Posterior vena cava (tissue), 2 donors: ENCODE measurements around the gene FOXQ1. TPM values are rescaled to one million over a fixed set of nuclear protein-coding genes. Genes with fewer than 3 reads are reported as not detected.

Experiments used
- DNase-seq: peaks from one replicate; pipeline ENCODE4 v3.0.0-alpha.2; 2020; ENCODE audit warnings: low spot score
- intact Hi-C, 2 donors: fragments of 100-400 bp; cut with DNase I; formaldehyde crosslinking; loops; one replicate each; pipeline versions ENCODE4 v1.14.1 to v1.14.2; 2022 to 2023
- total RNA-seq, 2 donors: library from RNA; stranded (reverse); fragmentation: NEBNext Ultra II Directional; extraction: Animal tissue kit (Norgen Biotek cat#: 25700); gene quantifications; one replicate each; pipeline ENCODE4 v1.2.1, GENCODE V29; 2021
- donor health status: DM: yes; HTN: yes; CAD: no.
- donor health status: DM: yes; HTN: yes; CAD: no.

The FOXQ1 gene
- total RNA-seq, 2 donors from 2014 or later: not detected

DNA sequence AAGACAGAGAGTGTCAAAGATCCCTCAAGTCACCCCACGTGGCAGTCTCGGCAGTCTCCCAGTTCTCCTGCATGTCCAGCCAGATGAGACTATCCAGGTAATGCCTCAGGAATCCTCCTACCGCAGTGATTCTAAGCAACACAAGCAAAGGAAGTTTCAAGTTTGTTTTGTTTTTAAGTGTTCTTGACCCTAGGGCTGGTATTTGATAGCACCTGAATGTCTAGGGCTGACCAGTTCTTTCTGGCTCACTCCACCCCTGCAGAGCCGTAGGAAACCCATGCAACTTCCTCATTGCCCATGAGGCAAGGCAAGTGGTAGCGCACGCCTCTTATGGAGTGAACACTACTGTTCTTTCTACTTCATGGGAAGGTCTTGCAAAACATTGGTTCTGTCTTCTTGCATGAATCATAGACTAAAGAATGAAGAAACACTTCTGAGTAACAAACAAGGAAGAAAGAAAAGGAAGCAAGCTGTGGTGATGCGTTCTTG, 24.8 kb upstream of the FOXQ1 start:
- DNase-seq: no peak

DNA sequence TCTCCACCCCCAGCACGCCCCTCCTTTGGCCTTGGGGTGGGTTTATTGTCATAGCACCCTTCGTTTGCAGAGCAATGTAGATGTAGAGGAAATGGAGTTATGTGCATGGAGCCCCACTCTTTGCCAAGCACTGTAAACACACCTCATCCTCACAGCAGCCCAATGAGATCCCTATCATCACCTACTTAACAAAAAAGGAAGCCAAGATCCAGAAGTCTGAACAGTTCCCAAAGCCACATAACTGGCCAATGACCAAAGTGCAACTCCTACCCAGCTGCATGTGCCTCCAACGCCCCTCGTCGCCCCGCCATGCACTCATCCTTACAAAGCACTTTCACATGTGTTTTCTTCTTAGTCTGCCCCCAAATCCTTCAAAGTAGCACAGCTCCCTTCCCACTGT, 21.8 kb upstream of the FOXQ1 start:
- DNase-seq: no peak
- intact Hi-C loops: no loop called here

More for the DNA sequence above, 24.8 kb upstream of the FOXQ1 start:
- intact Hi-C loops: no loop called here

DNA sequence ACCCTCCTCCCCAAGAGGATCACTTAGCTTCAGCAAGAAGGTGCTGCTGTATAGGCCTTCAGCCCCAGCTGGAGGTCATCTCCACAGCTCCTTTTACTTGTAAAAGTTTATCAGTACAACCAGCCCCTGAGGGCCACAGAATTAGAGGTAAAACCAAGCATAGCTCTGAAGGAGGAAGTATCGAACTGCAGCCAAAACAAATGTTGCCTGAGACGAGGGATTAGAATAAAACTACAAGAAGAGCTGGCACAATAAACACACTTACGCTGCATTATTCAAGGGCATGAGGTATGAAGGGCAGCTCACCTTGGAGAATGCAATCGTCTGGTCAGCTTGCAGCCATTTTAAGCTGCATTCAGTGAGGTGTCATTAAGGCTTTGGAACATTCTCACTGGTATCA, 21.1 kb upstream of the FOXQ1 start:
- DNase-seq: no peak
- intact Hi-C loops: no loop called here

DNA sequence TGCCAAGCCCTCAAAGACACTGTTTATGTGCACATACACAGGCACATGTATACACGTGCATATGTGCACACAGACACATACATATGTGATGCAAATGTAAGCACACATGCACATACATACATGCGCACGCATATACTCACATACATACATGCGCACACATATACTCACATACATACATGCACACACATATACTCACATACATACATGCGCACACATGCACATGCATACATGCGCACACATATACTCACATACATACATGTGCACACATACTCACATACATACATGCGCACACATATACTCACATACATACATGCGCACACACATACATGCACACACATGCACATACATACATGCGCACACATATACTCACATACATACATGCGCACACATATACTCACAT, 20.5 kb upstream of the FOXQ1 start:
- intact Hi-C loops: no loop called here
- DNase-seq: no peak

DNA sequence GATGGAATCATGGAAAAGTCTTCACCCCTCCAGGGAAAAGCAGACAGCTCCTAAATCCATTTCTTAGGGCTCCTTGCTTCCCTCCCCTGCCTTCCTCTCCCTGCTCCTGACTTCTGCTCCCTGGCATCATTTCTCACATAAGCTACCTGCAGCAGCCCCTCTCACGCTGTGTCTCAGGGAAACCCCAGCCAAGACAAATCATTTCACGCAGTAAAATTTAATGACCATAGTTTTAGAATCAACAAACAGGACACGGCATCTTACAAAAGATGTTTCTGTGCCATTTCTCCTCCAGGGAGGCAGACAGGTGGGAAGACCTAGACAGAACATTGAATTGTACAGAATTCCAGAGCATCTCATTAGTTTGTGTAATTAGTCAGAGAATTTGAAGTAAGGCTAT, 16.5 kb upstream of the FOXQ1 start:
- no peak for DNase-seq
- intact Hi-C loops: no loop called here

DNA sequence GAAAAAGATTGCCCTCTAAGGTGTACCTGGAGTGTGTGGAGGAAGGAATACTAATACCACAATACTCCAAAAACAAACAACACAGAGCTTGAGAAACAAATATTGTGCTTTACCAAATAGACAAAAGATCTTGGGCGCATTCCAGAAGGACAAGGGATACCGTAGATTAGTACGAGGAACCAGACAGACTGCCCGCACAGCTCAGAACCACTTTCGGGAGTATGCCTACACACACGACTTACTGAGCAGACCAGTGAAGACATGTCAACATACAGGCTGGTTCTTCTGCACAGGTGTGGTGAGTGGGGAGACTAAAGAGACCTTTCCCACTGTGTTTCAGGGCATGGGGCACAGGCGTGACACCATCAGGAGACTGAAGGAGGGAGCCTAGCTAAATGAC, 15.8 kb upstream of the FOXQ1 start:
- intact Hi-C loops: no loop called here
- no peak for DNase-seq

- no peak for DNase-seq
- intact Hi-C loops: no loop called here
Observed at GRCh38 chr6:1296542-1296941, 15.4 kb upstream of the FOXQ1 start.

DNA sequence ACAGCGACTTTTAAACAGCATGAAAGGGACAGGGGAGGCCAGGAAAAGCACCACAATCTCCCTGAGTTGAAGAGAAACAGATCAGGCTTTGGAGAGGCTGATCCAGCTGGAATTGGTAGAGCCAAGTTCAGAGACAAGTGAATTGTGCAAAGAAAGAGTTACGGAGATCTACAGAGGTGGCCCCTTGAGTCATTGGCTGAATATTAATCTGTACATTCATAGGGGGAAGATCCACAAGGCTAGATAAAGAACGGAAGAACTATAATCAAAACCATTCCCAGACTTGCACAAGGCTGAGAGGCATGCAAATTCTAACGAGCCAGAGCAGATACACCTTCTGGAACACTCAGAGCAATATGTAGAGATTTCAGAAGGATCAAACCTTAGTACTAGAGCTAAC, 14.2 kb upstream of the FOXQ1 start:
- no peak for DNase-seq
- intact Hi-C loops: no loop called here

- intact Hi-C loops: no loop called here
- DNase-seq: no peak
Observed at GRCh38 chr6:1298768-1299167, 13.1 kb upstream of the FOXQ1 start.

DNA sequence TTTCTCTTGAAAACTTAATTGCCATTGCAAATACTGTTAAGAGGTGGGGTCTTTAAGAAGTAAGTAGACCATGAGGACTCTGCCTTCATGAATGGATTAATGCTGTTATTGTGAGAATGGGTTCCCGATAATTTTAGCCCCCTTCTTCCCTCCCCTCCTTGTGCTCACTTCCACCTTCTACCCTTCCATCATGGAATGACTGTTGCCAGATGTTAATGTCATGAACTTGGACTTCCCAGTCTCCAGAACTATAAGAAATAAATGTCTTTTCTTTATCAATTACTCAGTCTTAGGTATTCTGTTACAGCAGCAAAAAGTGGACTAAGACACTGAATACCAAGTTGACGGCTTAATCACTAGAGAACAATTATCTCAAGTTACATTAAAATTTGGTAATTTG, 5.8 kb upstream of the FOXQ1 start:
- DNase-seq: no peak
- intact Hi-C loops: no loop called here

DNA sequence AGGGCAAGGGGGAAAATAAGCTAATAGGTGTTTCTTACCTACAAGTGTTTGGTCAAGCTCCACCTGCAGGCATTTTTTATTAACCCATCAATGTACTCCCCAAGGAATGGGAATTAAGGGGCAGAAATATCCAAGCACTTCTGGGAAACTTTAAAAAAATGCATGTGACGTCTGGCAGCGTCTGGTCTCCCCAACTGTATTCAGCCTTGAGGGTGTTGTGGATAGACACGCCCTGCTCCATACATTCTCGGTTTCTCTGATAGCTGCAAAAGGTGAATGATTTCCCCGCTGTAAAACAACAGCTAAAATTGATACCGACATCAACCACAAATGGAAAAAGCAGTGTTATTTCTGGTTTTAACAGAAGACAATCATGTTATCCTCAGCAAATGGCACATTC, 2.5 kb upstream of the FOXQ1 start:
- DNase-seq: no peak
- intact Hi-C loops: no loop called here

GRCh38 chr6:1310628-1311399, 1.1 kb upstream of the FOXQ1 start:
- intact Hi-C loops: no loop called here

DNA sequence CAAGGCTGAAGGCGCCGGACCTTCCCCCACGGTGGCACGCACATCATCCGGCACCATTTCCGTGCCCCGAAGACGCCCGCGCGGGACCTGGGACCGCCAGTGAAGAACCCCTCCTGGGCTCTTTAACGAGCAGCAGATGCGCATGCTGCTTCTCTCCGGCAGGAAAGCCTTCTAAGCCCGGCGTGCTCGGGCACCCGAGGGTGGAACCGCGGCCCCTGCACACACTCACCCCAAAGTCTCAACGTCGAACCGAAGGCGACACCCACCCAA, 240 bp downstream of the FOXQ1 start:
- DNase-seq: peak; percentile 76
- intact Hi-C loops: no loop called here

More at GRCh38 chr6:1310628-1311399, 1.1 kb upstream of the FOXQ1 start:
- DNase-seq: no peak

DNA sequence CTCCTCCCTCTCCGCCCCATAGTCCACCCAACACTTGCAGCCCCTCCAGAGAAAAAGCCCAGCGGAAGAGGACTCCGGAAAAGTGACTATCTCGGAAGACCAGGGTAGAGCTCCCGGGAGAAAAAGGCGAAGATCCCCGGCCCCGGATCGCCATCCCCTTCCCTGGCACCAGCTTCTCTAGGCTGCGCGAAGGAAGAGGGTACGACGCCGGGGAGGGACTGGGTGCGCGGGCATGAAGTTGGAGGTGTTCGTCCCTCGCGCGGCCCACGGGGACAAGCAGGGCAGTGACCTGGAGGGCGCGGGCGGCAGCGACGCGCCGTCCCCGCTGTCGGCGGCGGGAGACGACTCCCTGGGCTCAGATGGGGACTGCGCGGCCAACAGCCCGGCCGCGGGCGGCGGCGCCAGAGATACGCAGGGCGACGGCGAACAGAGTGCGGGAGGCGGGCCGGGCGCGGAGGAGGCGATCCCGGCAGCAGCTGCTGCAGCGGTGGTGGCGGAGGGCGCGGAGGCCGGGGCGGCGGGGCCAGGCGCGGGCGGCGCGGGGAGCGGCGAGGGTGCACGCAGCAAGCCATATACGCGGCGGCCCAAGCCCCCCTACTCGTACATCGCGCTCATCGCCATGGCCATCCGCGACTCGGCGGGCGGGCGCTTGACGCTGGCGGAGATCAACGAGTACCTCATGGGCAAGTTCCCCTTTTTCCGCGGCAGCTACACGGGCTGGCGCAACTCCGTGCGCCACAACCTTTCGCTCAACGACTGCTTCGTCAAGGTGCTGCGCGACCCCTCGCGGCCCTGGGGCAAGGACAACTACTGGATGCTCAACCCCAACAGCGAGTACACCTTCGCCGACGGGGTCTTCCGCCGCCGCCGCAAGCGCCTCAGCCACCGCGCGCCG, 822 bp downstream of the FOXQ1 start:
- intact Hi-C loops: no loop called here

DNA sequence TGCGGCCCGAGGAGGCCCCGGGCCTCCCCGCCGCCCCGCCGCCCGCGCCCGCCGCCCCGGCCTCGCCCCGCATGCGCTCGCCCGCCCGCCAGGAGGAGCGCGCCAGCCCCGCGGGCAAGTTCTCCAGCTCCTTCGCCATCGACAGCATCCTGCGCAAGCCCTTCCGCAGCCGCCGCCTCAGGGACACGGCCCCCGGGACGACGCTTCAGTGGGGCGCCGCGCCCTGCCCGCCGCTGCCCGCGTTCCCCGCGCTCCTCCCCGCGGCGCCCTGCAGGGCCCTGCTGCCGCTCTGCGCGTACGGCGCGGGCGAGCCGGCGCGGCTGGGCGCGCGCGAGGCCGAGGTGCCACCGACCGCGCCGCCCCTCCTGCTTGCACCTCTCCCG, 1.5 kb downstream of the FOXQ1 start:
- intact Hi-C loops: no loop called here

More for the DNA sequence above, 822 bp downstream of the FOXQ1 start:
- DNase-seq: peak; percentile 82

DNA sequence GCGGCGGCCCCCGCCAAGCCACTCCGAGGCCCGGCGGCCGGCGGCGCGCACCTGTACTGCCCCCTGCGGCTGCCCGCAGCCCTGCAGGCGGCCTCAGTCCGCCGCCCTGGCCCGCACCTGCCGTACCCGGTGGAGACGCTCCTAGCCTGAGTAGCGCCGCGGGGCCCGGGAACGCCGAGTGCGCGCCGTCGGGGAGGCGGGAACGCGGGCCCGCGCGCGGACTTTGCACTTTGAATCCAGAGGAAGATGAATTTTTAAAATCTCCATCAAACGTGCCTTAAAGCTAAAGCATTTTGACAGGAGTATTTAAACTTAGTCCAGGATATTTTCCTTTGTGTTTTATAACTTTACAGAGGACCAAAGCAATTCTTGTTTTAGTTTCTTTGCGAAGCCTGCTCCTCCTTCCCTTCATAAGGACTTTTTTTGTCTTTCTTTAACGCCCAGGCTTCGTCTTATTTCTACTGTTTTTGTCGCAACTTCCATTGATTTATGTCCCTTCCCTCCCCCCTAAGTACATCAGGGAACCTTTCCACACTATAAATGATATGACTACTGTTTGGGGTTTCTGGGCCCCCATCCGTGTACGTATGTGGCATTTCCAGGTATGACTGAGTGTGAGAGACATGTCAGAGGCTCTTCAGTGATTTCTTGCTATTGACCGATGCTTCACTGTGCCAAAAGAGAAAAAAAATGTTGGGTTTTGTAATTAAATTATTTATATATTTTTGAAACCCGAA, 2.0 kb downstream of the FOXQ1 start:
- no peak for DNase-seq
- intact Hi-C loops: no loop called here

More for the DNA sequence above, 1.5 kb downstream of the FOXQ1 start:
- DNase-seq: no peak

DNA sequence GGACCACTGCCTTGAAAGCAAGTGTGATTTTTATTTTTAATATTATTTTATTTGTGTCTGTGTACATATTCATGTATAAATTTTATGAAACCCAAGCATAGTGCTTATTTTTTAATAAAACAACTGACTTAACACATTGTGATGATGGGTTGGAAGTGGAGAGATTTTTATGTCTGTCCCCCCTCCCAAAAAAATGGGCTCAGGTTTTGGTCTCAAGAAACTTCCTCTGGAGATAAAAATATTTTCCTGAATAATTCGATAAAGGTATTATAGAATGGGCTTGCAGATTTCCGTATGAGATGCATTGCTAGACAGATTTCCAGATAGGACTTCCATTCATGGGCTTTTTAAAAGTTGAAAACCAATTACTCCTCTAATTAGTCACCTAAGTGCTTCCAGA, 2.7 kb downstream of the FOXQ1 start:
- intact Hi-C loops: no loop called here
- no peak for DNase-seq

DNA sequence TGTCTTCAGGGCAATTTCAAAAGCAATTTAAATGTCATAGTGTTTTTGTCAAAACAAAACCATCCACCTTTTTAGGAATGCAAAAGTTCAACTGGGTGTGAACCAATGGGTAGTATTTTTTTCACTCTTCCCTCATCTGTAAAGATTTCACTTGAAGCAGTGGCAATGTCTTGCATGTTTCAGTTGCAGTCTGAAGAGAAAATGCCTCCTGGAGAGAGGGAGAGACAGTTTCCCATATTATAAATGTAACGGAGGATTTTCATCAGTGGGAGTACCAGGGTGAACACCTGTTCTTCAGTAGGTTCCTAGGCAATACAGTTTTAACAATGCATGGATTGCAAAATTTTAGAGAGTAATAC, 3.3 kb downstream of the FOXQ1 start:
- DNase-seq: no peak
- intact Hi-C loops: no loop called here

DNA sequence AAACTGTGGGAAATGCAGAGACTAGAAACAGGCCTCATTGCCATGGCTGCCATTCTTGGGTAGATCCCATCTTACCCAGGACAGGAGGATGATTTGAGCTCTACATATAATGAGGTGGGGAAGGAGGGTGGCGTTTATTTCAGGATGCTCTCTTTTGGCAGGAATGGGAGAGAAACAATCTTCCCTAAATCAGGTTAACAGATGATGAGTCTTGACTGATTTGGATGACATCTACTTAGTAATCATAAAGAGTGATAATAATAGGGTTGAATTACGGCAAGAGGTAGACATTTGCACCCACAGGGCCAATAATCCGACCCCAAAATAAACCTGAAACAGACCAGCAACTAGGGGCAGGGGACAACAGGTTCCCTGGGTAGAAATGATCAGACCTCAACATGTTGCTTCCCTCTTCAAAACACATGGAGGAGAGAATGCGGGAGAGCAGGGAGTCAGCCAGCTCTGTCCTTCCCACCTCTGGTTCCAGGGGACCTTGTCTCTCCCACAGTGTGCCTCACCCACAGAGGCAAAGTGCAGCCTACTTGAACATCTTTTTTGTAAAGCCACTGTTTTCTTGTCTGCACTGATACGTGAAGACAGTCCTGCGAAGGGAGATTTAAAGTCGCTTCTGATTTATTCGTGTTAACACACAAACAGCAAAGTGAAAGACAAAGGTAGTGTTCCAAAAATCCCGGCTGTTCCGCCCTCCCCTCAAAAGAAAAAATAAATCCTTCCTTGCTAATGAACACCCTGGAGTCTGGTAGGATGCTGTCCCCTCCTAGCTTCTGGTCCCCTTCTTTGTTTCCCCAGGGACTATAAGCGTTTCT, 3.9 kb downstream of the FOXQ1 start:
- intact Hi-C loops: no loop called here
- no peak for DNase-seq
